Heart right ventricle (tissue), 16 donors: ENCODE results near the gene PGBD5. TPM values are rescaled to one million over a fixed set of nuclear protein-coding genes. Genes with fewer than 3 reads are reported as not detected.

Experiments
- ATAC-seq, 8 donors: fragments of 200-7000 bp; cut with Tn5 transposase; one replicate each; pipeline ENCODE4 v1.9.1; 2020; ENCODE audit warnings: mild to moderate bottlenecking in 8 of 8, moderate library complexity in 8 of 8, moderate number of reproducible peaks in 1 of 8
- DNase-seq, 2 donors: peaks; one replicate each; pipeline ENCODE4 v3.0.0-alpha.2; 2020
- H3K27ac ChIP-seq, 10 donors: fragments of 200-600 bp; sonication (generic) in 2 of 10; one replicate each; pipeline versions ENCODE4 v1.5.0 to v1.8.0; 2020 to 2022; ENCODE audit warnings: mild to moderate bottlenecking in 3 of 10
- H3K27me3 ChIP-seq, 7 donors: fragments of 200-600 bp; one replicate each; pipeline ENCODE4 v1.8.0; 2021 to 2022; ENCODE audit warnings: mild to moderate bottlenecking in 2 of 7
- H3K36me3 ChIP-seq, 9 donors: fragments of 200-600 bp; sonication (generic) in 1 of 9; one replicate each; pipeline versions ENCODE4 v1.5.0 to v1.8.0; 2020 to 2022; ENCODE audit warnings: mild to moderate bottlenecking in 2 of 9
- H3K4me1 ChIP-seq, 9 donors: fragments of 200-600 bp; sonication (generic) in 1 of 9; one replicate each; pipeline versions ENCODE4 v1.5.0 to v1.8.0; 2020 to 2022; ENCODE audit warnings: mild to moderate bottlenecking in 4 of 9
- H3K4me3 ChIP-seq, 10 donors: fragments of 200-600 bp; sonication (generic) in 2 of 10; one replicate each; pipeline versions ENCODE4 v1.5.0 to v1.8.0; 2020 to 2022; ENCODE audit warnings: mild to moderate bottlenecking in 7 of 10, moderate library complexity in 2 of 10
- H3K9me3 ChIP-seq, 11 donors: fragments of 200-600 bp in 10 of 11; sonication (generic) in 2 of 11; one replicate each; pipeline versions ENCODE4 v1.5.0 to v1.8.0; 2013 to 2022; ENCODE audit warnings: mild to moderate bottlenecking in 2 of 11, control low read depth in 1 of 11, moderate library complexity in 1 of 11
- CTCF ChIP-seq, 9 donors: fragments of 200-600 bp; sonication (generic) in 2 of 9; IDR thresholded peaks; one replicate each; pipeline versions ENCODE4 v1.5.0 to v1.8.0; 2021 to 2022; ENCODE audit warnings: antibody characterized with exemption in 9 of 9, mild to moderate bottlenecking in 5 of 9, moderate library complexity in 1 of 9
- WGBS, 2 donors: extraction: QIAGEN DNeasy Blood & Tissue Kit; methylation state at CpG; one replicate each; pipeline ENCODE4 v1.1.7; 2013; ENCODE audit warnings: inconsistent platforms in 1 of 2; 5-methylcytosine and 5-hydroxymethylcytosine counted together
- intact Hi-C, 10 donors: fragments of 100-400 bp; cut with DNase I; formaldehyde crosslinking; loops; one replicate each; pipeline versions ENCODE4 v1.11.1 to v1.14.2; 2022
- polyA plus RNA-seq, 2 donors: library from polyadenylated mRNA; stranded (reverse); fragments of 200-250 nt; gene quantifications; one replicate each; pipeline ENCODE4 v1.2.3, GENCODE V29; 2013
- total RNA-seq, 10 donors: library from RNA; stranded (reverse); fragmentation: NEBNext Ultra II Directional in 3 of 10; extraction: Animal tissue kit (Norgen Biotek cat#: 25700) in 3 of 10; gene quantifications; one replicate each; pipeline versions ENCODE4 v1.2.1 to v1.2.4, GENCODE V29; 2021 to 2023
- donor health status: Arrhythmogenic right ventricular cardiomyopathy.
- donor health status: ischemic (EF 13 %, LVEDD 7.1; RV severe dilation, severe dysfunction).
- donor health status: healthy with polysubstance abuse.
- donor health status: DM: no; HTN: yes; CAD: no.
- donor health status: DM: no; HTN: no; CAD: no.
- donor health status: ischemic (EF 25% LVEDD 6.9; RV normal size, moderate dysfunction).
- donor health status: ischemic (EF 25% LVEDD 5.7; RV mildly dilated, moderate dysfunction).
- donor health status: healthy.
- donor health status: DM: yes; HTN: yes; CAD: no.
- donor health status: Ischemic cardiomyopathy.
- donor health status: ischemic (EF 35%, LVEDD 5.7; RV mildly dilated, moderate dysfunction).
- donor health status: nonischemic (EF 11% LVEDD 7.7; RV severe dilation, severe dysfunction).
- donor health status: DM: yes; HTN: yes; CAD: no.
- donor health status: PGD.
- donor health status: ischemic (EF 29% LVEDD 5.4; RV normal size, mild dysfunction).
- donor health status: nonischemic (EF 23%, LVEDD 6.1; RV moderate dilation, normal function).

Gene PGBD5
- total and polyA plus RNA-seq, 12 donors, result 0.52 to 11.4 (median 7.9) TPM

- TF ChIP-seq CTCF (IDR thresholded peaks at IDR 0.05), result no peak
- no peaks in the 10 kb centered on the region for H3K36me3 ChIP-seq
- DNase-seq (peak in 1 of 2 donors; percentile 18), ATAC-seq (peak; percentile 31 to 85 (median 73))
- H3K9me3 ChIP-seq, result peaks cover 0 to 17% (median 7%) of the 10 kb centered on the region in 11 donors
- peaks cover 0 to 19% (median 4%) of the 10 kb centered on the region in 9 donors for H3K4me1 ChIP-seq
- H3K27me3 ChIP-seq, result no peaks in the 10 kb centered on the region
- no peak overlapping the region for H3K27ac ChIP-seq
- intact Hi-C loops, result no loop called here
- 24 to 25% methylated on average over 6 of the region's 6 CpGs for WGBS, 2 donors
- no peak overlapping the region for H3K4me3 ChIP-seq
Measured at GRCh38 chr1:230375780-230376179, 50.4 kb downstream of the PGBD5 start.

GRCh38 chr1:230375147-230375546, 51.0 kb downstream of the PGBD5 start:
- no peak overlapping the region for H3K4me3 ChIP-seq

GRCh38 chr1:230371923-230372703, 54.0 kb downstream of the PGBD5 start:
- no peak overlapping the region for H3K27ac ChIP-seq
- peaks cover 0 to 19% (median 4%) of the 10 kb centered on the region in 9 donors for H3K4me1 ChIP-seq
- DNase-seq (no peak), ATAC-seq (no peak)
- no peak for TF ChIP-seq CTCF (IDR thresholded peaks at IDR 0.05)
- no peaks in the 10 kb centered on the region for H3K36me3 ChIP-seq
- WGBS, 2 donors, result 79 to 83% methylated on average over 12 of the region's 12 CpGs
- intact Hi-C loops, result loop anchor here in 1 of 10 donors (1.0 kb wide), 1 partner anchor 8 kb away; no protein-coding TSS in a partner anchor
- no peaks in the 10 kb centered on the region for H3K9me3 ChIP-seq
- H3K4me3 ChIP-seq, result no peak overlapping the region
- H3K27me3 ChIP-seq, result peaks cover 0 to 3% (median 0%) of the 10 kb centered on the region in 7 donors

More at GRCh38 chr1:230375147-230375546, 51.0 kb downstream of the PGBD5 start:
- DNase-seq (no peak), ATAC-seq (no peak)
- H3K4me1 ChIP-seq, result peaks cover 0 to 19% (median 4%) of the 10 kb centered on the region in 9 donors
- no peak for TF ChIP-seq CTCF (IDR thresholded peaks at IDR 0.05)
- peak overlapping the region in 1 of 10 donors; percentile 9 for H3K27ac ChIP-seq
- 41 to 45% methylated on average over 3 of the region's 3 CpGs for WGBS, 2 donors
- H3K9me3 ChIP-seq, result peaks cover 0 to 15% (median 4%) of the 10 kb centered on the region in 11 donors
- H3K27me3 ChIP-seq, result peaks cover 0 to under 1% (median 0%) of the 10 kb centered on the region in 7 donors
- H3K36me3 ChIP-seq, result no peaks in the 10 kb centered on the region
- intact Hi-C loops, result no loop called here

GRCh38 chr1:230370109-230370508, 56.0 kb downstream of the PGBD5 start:
- intact Hi-C loops, result no loop called here
- no peak overlapping the region for H3K4me3 ChIP-seq
- H3K9me3 ChIP-seq, result no peaks in the 10 kb centered on the region
- peaks cover 0 to 6% (median 0%) of the 10 kb centered on the region in 9 donors for H3K4me1 ChIP-seq
- ATAC-seq (no peak), DNase-seq (no peak)
- WGBS, 2 donors, result 77 to 87% methylated on average over 10 of the region's 10 CpGs
- H3K27ac ChIP-seq, result no peak overlapping the region
- TF ChIP-seq CTCF (IDR thresholded peaks at IDR 0.05), result no peak
- peaks cover 0 to 3% (median 0%) of the 10 kb centered on the region in 7 donors for H3K27me3 ChIP-seq
- H3K36me3 ChIP-seq, result no peaks in the 10 kb centered on the region
